Measurements from ENCODE around the gene AK5.

The AK5 gene, protein sequence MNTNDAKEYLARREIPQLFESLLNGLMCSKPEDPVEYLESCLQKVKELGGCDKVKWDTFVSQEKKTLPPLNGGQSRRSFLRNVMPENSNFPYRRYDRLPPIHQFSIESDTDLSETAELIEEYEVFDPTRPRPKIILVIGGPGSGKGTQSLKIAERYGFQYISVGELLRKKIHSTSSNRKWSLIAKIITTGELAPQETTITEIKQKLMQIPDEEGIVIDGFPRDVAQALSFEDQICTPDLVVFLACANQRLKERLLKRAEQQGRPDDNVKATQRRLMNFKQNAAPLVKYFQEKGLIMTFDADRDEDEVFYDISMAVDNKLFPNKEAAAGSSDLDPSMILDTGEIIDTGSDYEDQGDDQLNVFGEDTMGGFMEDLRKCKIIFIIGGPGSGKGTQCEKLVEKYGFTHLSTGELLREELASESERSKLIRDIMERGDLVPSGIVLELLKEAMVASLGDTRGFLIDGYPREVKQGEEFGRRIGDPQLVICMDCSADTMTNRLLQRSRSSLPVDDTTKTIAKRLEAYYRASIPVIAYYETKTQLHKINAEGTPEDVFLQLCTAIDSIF

DNA sequence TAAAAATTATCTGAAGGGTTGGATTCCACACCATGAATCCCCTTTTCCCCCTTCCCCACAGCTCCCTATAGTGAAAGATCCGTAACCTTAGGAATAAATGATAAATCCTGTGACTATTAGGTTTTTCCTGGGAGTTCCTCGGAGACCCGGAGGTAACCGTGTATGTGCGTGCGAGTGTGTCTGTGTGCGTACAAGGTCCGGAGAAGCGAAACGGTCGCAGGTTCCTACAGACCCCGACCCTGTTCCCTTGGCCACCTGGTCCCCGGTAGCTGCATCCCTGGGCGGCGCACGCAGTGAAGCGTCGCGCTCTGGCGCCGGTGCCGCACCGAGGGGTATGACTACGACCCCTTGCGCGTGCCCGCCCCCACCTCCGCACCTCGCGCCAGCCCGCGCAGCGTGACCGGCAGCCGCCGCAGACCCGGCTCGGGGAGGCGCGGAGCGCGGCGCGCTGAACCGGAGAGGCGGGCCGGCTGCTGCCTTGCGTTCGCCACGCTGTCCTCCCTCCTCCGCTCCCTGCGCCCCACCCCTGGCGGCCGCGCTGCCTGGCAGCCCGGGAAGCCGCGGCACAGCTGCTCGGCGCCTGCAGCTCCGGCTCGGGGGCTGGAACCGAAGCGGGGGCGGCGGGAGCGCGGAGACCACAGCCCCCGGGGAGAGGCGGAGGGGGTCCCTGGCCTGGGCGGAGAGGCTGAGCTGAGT, at the start of gene AK5:
AK5 (plus strand) TSS at position 529 of the 696 bp plus-strand sequence. CDS start 295 bp downstream, outside the sequence.
- no peak for DNase-seq (ENCODE audit: low read depth)

- no peak for DNase-seq (ENCODE audit: low read depth)
Measured at GRCh38 chr1:77232829-77233228, 49.0 kb upstream of the AK5 start.

GRCh38 chr1:77234096-77234495, 47.7 kb upstream of the AK5 start:
- DNase-seq (ENCODE audit: low read depth): no peak

GRCh38 chr1:77234943-77235342, 46.9 kb upstream of the AK5 start:
- no peak for DNase-seq (ENCODE audit: low read depth)

DNA sequence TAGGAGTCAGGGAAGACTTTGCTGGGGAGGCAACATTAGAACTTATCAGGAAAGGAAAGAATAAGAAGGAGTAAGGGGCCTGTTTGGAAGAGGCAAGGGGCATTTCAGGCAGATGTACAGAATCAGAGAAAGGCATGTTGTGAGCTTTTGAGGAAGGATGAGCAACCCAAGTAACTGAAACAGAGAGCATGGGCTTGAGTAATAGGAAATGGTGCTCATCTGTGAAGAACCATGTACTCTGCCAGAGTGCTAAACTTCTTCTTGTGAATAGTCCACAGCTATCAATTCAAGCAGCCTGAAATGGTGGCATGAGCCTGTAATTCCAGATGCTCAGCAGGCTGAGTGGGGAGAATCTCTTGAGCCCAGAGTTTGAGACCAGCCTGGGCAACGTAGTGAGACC, 43.4 kb upstream of the AK5 start:
- DNase-seq (ENCODE audit: low read depth): no peak

DNA sequence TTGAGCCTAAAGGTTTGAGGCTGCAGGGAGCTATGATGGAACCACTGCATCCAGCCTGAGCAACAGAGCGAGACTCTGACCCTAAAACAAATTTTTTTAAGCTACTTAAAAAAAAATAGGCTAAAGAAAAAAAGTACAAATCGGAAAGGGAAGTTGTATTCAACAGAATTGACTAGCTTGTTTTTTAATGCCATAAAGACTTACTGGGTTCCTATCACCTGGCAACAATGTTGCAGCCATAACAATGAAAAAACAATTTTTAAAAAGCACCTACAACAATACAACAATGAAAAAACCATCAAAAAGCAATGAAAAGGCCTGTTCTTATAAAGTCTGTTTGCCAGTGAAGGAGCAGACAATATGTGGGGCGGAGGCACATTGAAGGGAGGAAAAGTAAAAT, 42.5 kb upstream of the AK5 start:
- no peak for DNase-seq (ENCODE audit: low read depth)

DNA sequence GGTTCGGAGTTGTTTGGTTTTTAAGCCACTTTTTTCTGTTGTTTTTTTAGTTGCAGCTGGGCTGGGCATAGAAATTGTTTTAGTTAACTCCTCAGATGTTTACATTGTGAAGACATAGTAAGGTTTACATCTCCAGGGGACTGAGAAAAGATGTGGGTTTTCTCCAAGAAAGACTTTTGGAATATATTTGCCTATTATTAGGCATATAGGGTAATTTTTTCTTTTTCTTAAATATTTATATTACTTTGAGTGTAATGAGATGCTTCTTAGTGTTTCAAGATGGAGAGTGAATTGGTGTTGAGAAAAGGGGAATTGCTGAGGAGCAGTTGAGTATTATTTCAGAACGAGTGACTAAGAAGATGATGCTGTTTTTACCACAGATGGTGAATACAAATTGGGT, 36.0 kb upstream of the AK5 start:
- DNase-seq (ENCODE audit: low read depth): no peak

- no peak for DNase-seq (ENCODE audit: low read depth)
Measured at GRCh38 chr1:77250126-77250525, 31.7 kb upstream of the AK5 start.

- DNase-seq (ENCODE audit: low read depth): no peak
Measured at GRCh38 chr1:77253211-77253610, 28.6 kb upstream of the AK5 start.

GRCh38 chr1:77263708-77264107, 18.1 kb upstream of the AK5 start:
- DNase-seq (ENCODE audit: low read depth): no peak

DNA sequence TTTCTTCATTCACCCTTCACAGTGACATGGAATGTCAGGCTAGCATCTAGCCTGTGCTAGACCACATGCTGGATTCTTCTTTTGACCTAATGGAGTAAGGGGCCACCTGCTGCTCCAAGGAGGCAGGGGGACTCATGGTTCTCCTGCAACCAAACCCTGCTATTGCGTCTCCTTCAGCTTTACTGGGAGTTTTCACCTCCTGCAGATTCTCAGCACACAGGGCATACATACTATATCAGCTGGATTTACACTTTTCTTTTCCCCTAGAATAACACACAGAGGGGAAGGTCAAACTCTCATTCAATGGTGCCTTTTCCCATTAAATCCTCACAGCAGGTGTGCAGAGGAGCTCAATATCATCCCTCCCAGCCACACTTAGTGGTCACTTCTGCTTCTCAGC, 16.6 kb upstream of the AK5 start:
- DNase-seq (ENCODE audit: low read depth): no peak

GRCh38 chr1:77267035-77267434, 14.8 kb upstream of the AK5 start:
- no peak for DNase-seq (ENCODE audit: low read depth)

DNA sequence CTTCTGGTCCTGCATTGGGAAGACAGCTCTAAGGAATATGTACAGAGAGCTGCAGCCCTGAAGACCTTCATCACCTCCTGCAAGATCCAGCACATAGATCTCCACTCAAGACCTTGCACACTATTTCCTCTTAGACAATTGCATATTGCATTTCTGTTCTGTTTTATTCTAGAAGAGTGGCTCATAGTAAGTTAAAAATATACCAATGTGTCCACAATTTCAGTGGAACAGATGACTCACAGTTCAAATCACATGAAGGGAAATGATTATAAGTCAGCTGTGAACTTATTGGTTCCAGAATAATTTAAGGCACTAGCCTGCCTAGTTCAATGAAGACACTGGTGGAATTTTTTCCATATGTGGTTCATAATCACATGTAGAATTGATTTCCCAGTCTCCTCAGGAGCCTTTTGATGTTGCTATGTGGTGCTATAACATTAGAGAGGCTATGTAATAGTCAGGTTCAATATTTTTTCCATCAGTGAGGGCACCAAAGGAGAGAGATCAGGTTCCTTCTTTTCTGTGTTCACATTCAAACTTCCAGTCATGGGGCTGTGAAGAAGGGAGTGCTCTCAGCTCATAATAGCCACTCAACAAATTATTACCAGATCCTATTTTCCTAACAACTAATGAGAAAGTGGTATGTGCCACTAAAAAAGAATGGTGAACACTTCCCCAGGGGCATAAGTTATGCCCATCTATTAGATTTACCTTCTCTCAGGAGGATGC, 9.8 kb upstream of the AK5 start:
- DNase-seq (ENCODE audit: low read depth): no peak

DNA sequence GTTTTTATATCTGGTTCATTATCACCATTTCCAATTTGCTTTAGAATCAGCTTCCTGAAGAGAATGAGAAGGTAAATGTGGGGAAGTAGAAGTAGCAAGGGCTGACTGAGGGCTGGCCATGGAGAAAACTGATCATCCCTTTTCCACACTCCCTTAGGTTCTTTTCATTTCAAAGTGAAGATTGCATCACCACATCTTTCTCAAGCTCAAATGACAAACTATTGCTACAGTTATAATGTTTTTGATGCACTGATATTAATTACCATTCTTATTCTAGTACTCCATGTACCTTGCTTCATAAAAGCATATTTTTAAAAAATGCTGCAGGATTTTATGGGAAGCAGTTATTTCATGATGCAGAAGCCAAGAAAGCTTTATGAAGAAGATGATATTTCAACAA, 7.9 kb upstream of the AK5 start:
- DNase-seq (ENCODE audit: low read depth): no peak

GRCh38 chr1:77275194-77275593, 6.6 kb upstream of the AK5 start:
- no peak for DNase-seq (ENCODE audit: low read depth)

- no peak for DNase-seq (ENCODE audit: low read depth)
Measured at GRCh38 chr1:77276941-77277340, 4.9 kb upstream of the AK5 start.

DNA sequence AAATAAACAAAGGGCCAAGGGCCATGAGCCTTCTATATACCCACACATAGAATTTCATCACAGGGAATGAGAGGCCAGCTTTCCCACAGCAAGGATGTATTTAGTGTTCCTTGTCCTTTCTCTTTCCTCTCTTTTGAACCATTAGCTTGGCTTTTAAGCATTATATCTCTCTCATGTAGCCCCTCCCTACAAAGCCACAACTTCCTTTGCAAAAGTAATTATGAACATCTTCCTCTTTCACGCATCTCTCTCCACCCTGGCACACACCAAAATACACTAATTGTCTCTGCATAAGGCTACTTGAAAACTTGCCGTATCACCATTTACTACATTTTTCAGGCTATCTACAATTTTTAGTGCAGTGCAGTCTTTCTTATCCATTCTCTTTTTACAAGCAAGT, 1.9 kb upstream of the AK5 start:
- no peak for DNase-seq (ENCODE audit: low read depth)

DNA sequence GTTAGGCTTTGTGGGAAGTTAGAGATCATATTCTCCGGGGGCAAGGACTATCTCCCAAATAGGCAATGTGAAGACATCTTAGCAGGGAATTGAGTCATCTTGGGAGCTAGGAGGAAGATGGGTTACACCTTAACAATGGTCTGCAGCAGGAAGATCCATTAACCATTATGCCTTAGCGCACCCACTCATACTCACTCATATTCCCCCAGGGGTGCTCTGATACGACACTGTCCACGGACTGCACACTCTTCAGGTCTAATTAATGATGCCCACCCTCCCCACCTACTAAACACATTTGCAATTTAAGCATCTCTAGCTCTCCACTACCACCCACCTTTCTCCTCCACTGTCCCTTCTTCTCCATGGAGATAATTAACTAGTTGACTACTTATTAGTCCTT, 857 bp upstream of the AK5 start:
- no peak for DNase-seq (ENCODE audit: low read depth)

DNA sequence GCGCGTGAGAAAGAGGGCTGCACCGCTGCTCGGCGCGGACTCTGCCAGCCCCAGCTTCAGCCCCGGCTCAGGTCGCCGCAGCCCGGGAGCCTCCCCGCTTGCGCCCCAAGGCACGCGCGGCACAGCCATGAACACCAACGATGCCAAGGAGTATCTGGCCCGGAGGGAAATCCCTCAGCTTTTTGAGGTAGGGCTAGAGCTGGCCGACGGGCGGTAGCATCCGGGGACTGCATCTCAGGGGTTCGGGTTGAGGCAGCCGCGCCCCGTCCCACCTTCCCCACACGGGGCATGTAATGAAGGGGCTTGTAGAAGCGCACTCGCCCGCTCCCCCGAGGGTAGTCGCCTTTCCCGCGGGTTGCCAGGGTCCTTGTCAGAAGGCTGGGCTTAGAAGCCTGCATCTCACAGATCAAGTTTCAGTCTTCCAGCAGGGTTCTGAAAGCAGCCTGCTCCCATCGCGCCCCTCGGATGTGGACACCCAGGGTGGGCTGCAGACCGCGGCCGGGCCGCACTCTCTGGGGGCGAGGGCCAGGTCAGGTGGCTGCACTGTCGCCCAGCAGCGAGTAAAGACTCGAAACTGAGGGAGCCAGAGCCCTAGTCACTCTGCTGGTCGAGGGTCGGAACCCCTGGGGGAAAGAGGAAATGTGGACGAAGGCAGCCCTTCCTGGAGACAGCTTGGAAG, 507 bp downstream of the AK5 start:
- no peak for DNase-seq (ENCODE audit: low read depth)

DNA sequence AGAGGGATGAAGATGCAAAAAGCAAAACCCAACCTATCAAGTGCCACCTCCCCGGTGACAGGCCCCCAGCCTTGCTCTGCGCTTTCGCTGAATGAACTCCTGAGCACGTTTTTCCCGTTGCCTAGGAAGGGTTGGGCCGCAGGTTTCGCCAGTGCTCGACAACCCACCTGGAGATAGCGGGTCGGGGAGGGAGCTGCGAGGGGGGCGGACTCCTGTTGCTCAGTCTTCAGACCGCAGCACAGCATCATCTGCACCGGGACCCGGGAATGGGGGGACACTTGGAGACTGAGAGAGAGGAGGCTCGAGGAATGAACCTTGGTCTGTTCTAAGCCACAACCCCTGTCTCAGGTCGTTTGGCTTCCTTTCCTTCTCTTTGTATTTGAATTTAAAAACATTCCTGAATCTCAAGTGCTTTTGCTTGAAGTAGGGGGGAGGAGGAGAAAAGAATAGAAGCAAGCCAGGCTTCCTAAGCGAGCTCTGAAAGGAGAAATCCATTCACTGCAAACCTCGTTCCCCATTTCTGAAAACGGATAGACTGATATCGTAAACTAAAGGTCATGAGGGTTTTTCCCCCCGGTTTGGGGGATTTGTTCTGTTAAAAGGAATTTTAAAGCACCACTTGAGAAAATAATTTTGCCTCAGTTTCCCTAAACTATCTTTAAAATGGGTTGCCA, 1.2 kb downstream of the AK5 start:
- DNase-seq (ENCODE audit: low read depth): no peak

GRCh38 chr1:77283701-77284425, 2.0 kb downstream of the AK5 start:
- no peak for DNase-seq (ENCODE audit: low read depth)

All from stimulated activated CD8-positive, alpha-beta memory T cell treated with anti-CD3 and anti-CD28 coated beads, Interleukin-15, amount 100 ng/mL, for 1 hour (primary cell).